Measurements from ENCODE around the gene ACTL6B.

- TF ChIP-seq CTCF (conservative IDR thresholded peaks at IDR 0.05) (no peak), EZH2 (IDR thresholded peaks at IDR 0.05; ENCODE audit: low read depth) (no peak)
These were observed 26.9 kb upstream of the ACTL6B start for GRCh38 chr7:100682991-100683658.

All from PC-9 (cell line).